Mucosa of rectum (tissue), 2 donors: Measurements from ENCODE around the gene TSGA10.
"Not testable (repeated sequence)": the region's sequence is repeated elsewhere in the genome, so short reads cannot be mapped to it uniquely, and the experiment has no call there.

Experiments used
- H3K27ac ChIP-seq, 2 donors: one replicate each; pipeline ENCODE4 v1.7.0; 2013; ENCODE audit warnings: inconsistent platforms in 2 of 2, low read depth in 2 of 2, low read length in 2 of 2
- H3K27me3 ChIP-seq, 2 donors: one replicate each; pipeline ENCODE4 v1.7.0; 2013; ENCODE audit warnings: low read length in 2 of 2; ENCODE audit not compliant: control insufficient read depth in 2 of 2, insufficient read depth in 2 of 2
- H3K36me3 ChIP-seq, 2 donors: one replicate each; pipeline ENCODE4 v1.7.0; 2013; ENCODE audit warnings: low read length in 2 of 2; ENCODE audit not compliant: control insufficient read depth in 2 of 2, insufficient read depth in 2 of 2
- H3K4me1 ChIP-seq, 2 donors: one replicate each; pipeline ENCODE4 v1.7.0; 2013; ENCODE audit warnings: low read length in 2 of 2, mild to moderate bottlenecking in 1 of 2; ENCODE audit not compliant: control insufficient read depth in 2 of 2, insufficient read depth in 2 of 2
- H3K4me3 ChIP-seq, 2 donors: one replicate each; pipeline ENCODE4 v1.7.0; 2013; ENCODE audit warnings: low read length in 2 of 2
- H3K9ac ChIP-seq, 2 donors: one replicate each; pipeline ENCODE4 v1.7.0; 2013; ENCODE audit warnings: low read length in 2 of 2, low read depth in 1 of 2, mild to moderate bottlenecking in 1 of 2
- H3K9me3 ChIP-seq, 2 donors: one replicate each; pipeline ENCODE4 v1.7.0; 2013; ENCODE audit warnings: low read length in 2 of 2; ENCODE audit not compliant: control insufficient read depth in 2 of 2
- donor health status: healthy.
- donor health status: Normal muscosa, but diverticular disease.

The TSGA10 gene

DNA sequence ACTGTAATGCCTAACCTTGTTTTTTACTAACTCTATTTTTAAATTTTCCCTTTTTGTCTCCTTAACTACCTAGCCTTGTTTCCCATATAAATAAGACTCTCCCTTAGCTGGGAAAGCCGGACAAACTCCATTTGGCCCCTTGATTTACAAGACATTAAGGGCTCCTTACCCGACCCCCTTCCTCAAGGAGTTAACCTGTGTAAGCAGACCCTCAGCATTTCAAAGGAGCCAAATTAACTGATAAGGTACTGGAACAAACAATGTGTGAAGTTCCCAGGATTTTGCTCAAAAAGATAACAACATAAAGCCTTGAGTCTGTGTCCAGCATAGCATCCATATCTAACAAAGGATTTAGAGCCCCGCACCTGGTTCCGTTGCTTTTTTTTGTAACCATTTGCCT, 72.9 kb downstream of the TSGA10 start:
- Histone ChIP-seq H3K27ac (no peak overlapping the region), H3K9me3 (no peaks in the 10 kb centered on the region), H3K4me1 (no peaks in the 10 kb centered on the region), H3K4me3 (no peak overlapping the region), H3K36me3 (no peaks in the 10 kb centered on the region), H3K27me3 (no peaks in the 10 kb centered on the region), H3K9ac (no peak overlapping the region)

DNA sequence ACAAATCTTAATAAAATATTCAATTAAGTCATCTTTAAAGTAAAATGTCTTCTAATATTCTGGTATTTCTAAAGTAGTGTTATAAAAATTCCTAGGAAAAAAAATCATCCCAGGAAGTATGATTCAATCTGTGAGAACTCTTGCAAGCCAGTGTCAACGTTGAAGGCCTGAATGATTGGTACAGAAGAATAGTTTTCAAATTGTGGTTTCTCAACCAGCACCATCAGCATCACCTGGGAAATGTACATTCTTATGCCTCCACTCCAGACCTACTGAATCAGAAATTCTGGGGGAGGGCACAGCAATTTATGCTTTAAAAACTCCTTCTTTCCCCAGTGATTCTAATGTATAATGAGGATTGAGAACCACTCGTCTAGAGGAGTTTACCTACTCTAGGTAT, 75.5 kb downstream of the TSGA10 start:
- Histone ChIP-seq H3K9me3 (no peaks in the 10 kb centered on the region), H3K4me3 (no peak overlapping the region), H3K36me3 (no peaks in the 10 kb centered on the region), H3K27me3 (no peaks in the 10 kb centered on the region), H3K27ac (no peak overlapping the region), H3K4me1 (no peaks in the 10 kb centered on the region), H3K9ac (no peak overlapping the region)

DNA sequence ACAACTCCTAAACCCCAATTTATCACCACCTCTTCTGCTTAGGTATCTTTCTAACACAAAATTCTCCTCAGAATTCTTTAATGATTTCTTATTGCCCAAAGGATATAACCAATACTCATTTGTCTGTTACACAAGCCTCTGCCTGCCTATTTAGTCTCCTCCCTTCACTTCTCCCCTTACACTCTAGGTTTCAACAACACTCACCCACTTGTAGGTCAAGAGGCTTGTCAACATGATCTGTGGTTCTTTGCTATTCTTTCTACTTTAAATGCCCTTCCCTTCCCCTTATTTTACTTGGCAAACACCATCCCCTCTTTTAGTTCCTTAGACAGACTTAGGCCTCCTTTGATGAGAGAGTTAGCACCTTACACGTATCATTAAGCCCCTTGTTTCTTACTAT, 82.2 kb downstream of the TSGA10 start:
- Histone ChIP-seq H3K9me3 (no peaks in the 10 kb centered on the region), H3K27me3 (no peaks in the 10 kb centered on the region), H3K36me3 (no peaks in the 10 kb centered on the region), H3K4me1 (no peaks in the 10 kb centered on the region), H3K27ac (no peak overlapping the region), H3K9ac (no peak overlapping the region), H3K4me3 (no peak overlapping the region)

DNA sequence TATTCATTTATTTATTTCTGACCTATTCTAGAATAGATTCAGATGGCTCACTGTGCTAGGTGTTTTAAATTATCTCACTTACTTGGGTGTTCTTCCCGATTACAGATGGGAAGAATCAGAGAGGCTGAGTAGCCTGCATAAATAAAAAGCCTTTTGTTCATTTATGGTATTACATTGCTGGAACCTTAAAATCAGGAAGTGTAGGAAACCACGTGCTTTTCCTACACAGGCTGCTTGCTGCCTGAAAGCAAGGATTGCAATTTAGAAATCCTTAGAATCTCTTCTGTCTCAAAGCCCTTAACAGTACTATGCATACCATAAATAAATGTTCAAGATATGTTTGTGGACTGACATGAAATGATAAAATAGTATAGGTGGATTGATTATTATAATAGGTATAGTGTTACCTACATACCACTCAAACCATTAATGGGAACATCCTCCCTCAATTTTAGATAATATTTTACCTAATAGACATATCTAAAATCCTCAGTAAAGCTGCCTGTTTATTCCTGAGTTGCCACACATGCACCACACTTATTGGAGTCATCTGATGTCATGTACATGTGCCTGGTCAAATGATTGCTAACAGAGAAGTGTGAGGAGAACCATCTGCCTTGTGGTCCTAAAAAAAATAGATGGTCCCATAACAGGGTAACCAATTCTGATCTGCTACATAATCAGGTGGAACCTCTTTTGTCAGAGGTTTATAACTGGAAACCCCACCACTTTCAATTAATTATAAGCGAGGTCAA, 86.7 kb downstream of the TSGA10 start:
- peaks cover 8 to 12% of the 10 kb centered on the region in 2 donors for H3K4me1 ChIP-seq
- no peak overlapping the region for H3K27ac ChIP-seq
- H3K27me3 ChIP-seq = no peaks in the 10 kb centered on the region
- H3K4me3 ChIP-seq = no peak overlapping the region
- H3K9me3 ChIP-seq = no peaks in the 10 kb centered on the region
- H3K36me3 ChIP-seq = no peaks in the 10 kb centered on the region
- H3K9ac ChIP-seq = no peak overlapping the region

DNA sequence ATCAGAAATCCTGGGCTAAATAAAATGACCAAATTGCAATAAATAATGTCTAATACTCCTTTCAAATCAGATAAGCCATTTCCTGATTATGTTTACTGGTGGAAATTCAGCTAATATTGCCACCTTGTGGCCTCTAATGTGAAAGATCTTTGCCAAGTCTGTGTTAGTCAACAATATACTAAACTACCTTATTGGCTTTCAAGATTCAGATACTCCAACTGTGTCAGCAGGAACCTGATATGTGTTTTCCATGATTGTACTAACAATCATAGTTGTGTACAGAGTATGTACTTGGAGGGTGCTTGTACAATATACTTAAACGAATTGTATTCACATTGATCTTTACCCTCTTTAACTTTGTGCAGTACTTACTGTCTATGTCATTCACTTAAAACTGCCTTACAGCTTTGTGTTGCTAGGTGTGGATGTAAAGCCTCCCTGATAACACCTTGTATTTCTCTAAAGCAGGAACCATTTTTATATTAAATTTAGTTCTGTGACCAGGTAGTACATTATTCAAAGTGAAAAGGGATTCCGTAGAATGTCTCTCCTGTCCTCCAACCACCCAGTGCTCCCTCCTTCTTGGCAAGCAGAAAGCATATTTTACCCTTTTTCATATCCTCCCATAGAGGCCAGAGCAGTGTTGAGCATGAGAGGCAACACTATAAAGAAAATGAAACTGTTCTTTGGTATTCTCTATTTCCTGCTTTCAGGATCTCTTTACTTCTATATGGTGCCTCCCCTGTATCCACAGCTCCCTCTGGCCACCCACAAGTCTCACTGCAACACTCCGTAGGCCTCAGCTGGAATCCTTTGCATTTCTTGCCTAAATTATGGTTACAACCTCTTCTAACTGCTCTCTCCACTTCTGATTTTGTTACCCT, 88.4 kb downstream of the TSGA10 start:
- Histone ChIP-seq H3K36me3 (no peaks in the 10 kb centered on the region), H3K4me3 (peak overlapping the region; percentile 41 to 67), H3K9me3 (no peaks in the 10 kb centered on the region), H3K9ac (peak overlapping the region; percentile 41 to 44), H3K27ac (peak overlapping the region; percentile 72 to 77), H3K4me1 (peaks cover 8 to 12% of the 10 kb centered on the region in 2 donors), H3K27me3 (no peaks in the 10 kb centered on the region)

DNA sequence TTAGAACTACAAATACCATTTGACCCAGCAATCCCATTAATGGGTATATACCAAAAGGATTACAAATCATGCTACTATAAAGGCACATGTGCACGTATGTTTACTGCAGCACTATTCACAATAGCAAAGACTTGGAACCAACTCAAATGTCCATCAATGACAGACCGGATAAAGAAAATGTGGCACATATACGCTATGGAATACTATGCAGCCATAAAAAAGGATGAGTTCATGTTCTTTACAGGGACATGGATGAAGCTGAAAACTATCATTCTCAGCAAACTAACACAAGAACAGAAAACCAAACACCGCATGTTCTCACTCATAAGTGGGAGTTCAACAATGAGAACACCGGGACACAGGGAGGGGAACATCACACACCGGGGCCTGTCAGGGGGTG, 105.6 kb downstream of the TSGA10 start:
- not testable (repeated sequence) for H3K4me3 ChIP-seq, H3K36me3 ChIP-seq, H3K9me3 ChIP-seq, H3K27ac ChIP-seq, H3K27me3 ChIP-seq, H3K4me1 ChIP-seq, H3K9ac ChIP-seq

DNA sequence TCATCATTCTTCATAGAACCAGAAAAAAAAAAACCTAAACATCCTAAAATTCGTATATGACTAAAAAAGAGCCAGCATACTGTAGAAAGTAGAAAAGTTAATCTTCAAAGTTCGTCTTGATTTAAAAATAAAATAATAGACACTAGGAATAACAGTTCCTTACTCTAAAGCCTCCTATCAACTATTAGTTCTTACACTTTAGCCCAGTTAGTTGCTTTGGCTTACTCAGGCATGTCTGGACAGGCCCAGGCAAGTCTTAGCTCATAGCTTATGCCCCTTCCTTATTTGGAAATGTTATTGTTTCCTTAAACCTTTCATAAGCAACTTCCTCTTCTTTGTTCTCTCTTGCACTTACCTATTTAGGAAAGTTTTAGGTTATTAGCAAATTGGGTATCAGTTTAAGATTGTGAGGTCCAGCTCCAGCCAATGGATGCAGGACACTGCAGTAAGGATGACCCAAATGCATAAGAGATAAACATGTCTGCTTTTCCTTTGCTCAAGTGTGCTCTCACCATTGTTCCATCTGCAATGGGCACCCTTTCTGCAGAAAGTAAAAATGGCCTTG, 113.9 kb downstream of the TSGA10 start:
- not testable (repeated sequence) for H3K4me3 ChIP-seq, H3K9me3 ChIP-seq, H3K27ac ChIP-seq, H3K36me3 ChIP-seq, H3K9ac ChIP-seq, H3K27me3 ChIP-seq, H3K4me1 ChIP-seq

DNA sequence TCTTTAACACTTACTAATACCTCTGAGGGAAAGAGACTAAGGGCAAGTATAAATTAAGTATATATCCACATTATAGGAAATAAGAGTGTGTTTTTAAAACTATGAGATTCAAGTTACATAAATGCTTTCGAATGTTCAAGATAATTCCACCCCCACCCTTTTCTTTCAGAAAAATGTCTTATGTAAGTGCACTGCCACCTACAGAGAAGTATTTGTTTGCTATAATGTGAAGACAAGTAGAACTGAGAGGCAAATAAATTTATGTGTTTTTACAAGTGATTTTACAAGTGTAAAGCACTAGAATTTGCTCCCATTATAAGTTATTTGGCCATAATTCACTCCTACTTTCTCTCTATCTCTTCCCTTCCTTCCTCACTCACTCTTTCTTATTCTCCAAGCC, 118.8 kb downstream of the TSGA10 start:
- Histone ChIP-seq H3K27me3 (no peaks in the 10 kb centered on the region), H3K27ac (no peak overlapping the region), H3K4me1 (no peaks in the 10 kb centered on the region), H3K4me3 (no peak overlapping the region), H3K9ac (no peak overlapping the region), H3K9me3 (no peaks in the 10 kb centered on the region), H3K36me3 (no peaks in the 10 kb centered on the region)

DNA sequence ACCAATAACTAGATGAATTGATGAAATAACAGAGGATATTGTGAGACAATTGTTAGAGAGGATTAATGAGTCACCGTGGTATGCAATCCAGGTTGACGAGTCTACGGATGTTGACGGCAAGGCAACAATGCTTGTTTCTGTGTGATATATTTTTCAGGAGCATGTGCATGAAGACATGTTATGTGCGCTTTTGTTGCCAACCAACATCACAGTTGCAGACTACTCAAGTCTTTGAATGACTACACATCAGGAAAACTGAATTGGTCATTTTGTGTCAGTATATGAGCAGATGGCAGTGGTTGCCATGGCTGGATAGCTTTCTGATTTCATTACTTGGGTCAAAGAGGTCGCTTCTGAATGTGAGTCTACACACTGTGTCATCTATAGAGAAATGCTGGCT, 122.0 kb downstream of the TSGA10 start:
- Histone ChIP-seq H3K4me1 (no peaks in the 10 kb centered on the region), H3K9me3 (no peaks in the 10 kb centered on the region), H3K4me3 (no peak overlapping the region), H3K27me3 (no peaks in the 10 kb centered on the region), H3K36me3 (no peaks in the 10 kb centered on the region), H3K27ac (no peak overlapping the region), H3K9ac (no peak overlapping the region)

DNA sequence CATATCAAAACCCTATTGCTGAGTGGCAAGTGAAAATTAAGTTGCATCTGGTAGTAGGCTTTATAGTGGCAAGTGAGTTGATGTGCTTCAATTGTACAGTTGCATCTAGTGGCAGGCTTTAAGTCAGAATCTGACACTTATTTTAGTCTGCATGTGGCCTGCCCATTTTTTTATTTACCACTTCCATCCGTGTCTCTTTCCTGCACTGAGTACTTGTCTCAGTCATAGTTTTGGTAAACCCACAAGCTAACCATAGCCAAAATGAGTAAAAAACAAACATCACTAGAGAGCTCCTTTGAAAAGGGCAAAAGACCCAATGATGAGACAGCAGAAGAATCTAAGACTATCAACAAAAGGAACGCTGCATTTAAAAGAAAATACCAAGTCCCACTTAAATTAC, 122.7 kb downstream of the TSGA10 start:
- H3K36me3 ChIP-seq = no peaks in the 10 kb centered on the region
- H3K4me3 ChIP-seq = no peak overlapping the region
- no peaks in the 10 kb centered on the region for H3K9me3 ChIP-seq
- no peak overlapping the region for H3K9ac ChIP-seq
- no peaks in the 10 kb centered on the region for H3K27me3 ChIP-seq
- H3K4me1 ChIP-seq = no peaks in the 10 kb centered on the region
- no peak overlapping the region for H3K27ac ChIP-seq
